Measurements from ENCODE around the gene CD37.
"Not testable (repeated sequence)": the region's sequence is repeated elsewhere in the genome, so short reads cannot be mapped to it uniquely, and the experiment has no call there.

Gene CD37

DNA sequence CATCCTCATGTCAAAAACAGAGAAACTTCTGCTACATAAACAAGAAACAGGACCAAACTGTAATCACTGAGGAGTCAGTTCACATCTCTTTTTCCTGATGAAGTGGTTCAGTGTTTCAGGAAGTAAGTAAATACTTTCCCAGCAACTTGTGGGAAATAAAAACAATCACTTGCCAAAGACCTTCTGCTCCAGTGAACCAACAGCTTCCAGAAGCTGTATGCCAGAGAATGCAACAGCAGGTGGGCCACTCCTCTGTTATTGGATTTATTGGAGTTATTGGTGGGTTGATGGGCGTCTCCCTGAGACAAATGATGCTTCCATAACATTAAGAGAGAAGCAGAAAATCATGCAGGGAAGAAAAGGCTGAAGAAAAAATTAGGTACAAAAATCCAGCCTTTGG lies 20.1 kb upstream of the CD37 start:
- H3K27ac Mint-ChIP-seq: no peak overlapping the region
- H3K27me3 Mint-ChIP-seq (ENCODE audit: low read depth): no peaks in the 10 kb centered on the region
- no peak overlapping the region for H3K4me3 Mint-ChIP-seq
- peaks cover 21% of the 10 kb centered on the region for H3K9me3 Mint-ChIP-seq
- peaks cover 49% of the 10 kb centered on the region for H3K36me3 Mint-ChIP-seq (ENCODE audit: low read depth)
- peaks cover 10% of the 10 kb centered on the region for H3K4me1 Mint-ChIP-seq
- TF ChIP-seq, protein P1, sequence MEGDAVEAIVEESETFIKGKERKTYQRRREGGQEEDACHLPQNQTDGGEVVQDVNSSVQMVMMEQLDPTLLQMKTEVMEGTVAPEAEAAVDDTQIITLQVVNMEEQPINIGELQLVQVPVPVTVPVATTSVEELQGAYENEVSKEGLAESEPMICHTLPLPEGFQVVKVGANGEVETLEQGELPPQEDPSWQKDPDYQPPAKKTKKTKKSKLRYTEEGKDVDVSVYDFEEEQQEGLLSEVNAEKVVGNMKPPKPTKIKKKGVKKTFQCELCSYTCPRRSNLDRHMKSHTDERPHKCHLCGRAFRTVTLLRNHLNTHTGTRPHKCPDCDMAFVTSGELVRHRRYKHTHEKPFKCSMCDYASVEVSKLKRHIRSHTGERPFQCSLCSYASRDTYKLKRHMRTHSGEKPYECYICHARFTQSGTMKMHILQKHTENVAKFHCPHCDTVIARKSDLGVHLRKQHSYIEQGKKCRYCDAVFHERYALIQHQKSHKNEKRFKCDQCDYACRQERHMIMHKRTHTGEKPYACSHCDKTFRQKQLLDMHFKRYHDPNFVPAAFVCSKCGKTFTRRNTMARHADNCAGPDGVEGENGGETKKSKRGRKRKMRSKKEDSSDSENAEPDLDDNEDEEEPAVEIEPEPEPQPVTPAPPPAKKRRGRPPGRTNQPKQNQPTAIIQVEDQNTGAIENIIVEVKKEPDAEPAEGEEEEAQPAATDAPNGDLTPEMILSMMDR (IDR thresholded peaks at IDR 0.05; ENCODE audit: unreplicated experiment in 3 of 3): no peak

DNA sequence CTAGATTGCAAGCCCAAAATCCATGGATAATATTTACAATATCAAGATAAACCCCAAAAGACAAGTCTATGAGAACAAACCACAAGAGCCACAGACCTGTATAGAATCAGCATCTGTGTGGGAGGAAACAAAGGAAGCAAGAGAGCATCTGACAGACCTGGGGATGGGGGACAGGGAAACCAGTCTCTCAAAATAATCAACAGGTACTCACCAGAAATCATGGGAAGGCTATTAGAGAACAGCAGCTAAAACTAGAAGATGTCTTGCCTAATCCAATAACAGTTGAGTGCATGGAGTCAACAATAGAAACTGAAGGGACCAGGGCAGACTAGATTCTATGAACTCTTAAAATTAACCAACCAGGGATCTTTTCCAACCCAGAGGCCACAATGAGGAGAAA lies 18.9 kb upstream of the CD37 start:
- Mint-ChIP-seq H3K4me1 (peaks cover 10% of the 10 kb centered on the region), H3K27me3 (ENCODE audit: low read depth) (no peaks in the 10 kb centered on the region), H3K36me3 (ENCODE audit: low read depth) (peaks cover 49% of the 10 kb centered on the region), H3K27ac (no peak overlapping the region), H3K4me3 (no peak overlapping the region), H3K9me3 (peaks cover 21% of the 10 kb centered on the region)
- TF ChIP-seq, protein P1 (IDR thresholded peaks at IDR 0.05; ENCODE audit: unreplicated experiment in 3 of 3): no peak

DNA sequence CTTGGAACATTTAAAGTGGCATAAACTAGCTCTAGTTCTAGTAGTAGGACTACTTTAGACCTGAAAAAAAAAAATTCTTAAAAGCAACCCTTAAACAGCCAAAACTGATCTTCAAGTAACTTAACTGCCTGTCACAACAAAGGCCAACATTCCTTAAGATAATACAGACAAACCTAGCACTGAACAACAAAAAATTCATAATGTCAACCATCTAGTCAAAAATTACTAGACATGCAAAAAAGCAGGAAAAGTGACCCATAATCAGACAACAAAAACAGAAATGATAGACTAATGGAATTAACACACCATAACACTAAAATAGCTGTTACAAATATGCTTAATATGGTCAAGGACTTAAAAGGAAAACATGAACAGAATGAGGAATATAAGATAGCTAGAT lies 16.9 kb upstream of the CD37 start:
- TF ChIP-seq, protein P1 (IDR thresholded peaks at IDR 0.05; ENCODE audit: unreplicated experiment in 3 of 3): no peak
- Mint-ChIP-seq H3K27ac (no peak overlapping the region), H3K36me3 (ENCODE audit: low read depth) (peaks cover 61% of the 10 kb centered on the region), H3K4me1 (peaks cover 10% of the 10 kb centered on the region), H3K4me3 (no peak overlapping the region), H3K27me3 (ENCODE audit: low read depth) (no peaks in the 10 kb centered on the region), H3K9me3 (peaks cover 31% of the 10 kb centered on the region)

DNA sequence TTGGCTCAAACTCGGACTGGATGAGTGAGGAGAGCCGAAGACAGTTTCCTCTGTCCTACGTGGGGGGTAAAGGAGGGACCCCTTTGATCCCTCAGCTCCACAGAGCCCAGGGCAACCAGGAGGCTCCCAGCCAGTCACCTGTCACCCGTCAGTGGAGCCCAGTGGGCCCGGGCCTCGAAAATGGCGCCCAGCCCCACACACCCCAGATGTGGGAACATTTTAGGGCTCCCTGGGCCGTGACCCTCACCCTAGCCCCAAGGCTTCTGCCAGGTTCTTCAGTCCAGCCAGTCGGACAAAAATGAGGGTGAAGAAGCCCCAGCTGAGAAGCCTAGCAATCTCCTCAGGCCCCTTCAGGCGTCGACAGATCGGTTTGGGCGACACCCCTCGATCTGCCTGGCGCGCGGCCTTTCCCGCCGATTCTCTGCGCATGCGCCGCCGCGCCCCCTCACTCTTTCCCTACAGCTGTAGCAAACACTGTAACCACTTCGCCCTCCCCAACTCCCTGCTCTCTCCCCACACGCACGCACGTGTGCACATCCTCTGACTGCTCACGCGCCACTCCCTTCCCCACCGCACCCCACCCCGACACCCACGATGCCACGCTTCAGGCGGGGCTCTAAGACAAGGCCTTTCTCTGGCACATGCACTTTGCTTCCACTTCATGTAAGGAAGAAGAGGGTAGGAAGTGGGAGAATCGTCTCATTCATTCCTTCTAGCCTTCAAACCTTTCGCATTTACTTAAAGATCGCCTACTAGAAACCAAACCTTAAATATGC lies 10.2 kb upstream of the CD37 start, which contains the start of gene SLC6A16:
SLC6A16 (minus strand) TSS at position 391 of the 776 bp plus-strand sequence. CDS start 13,844 bp downstream, outside the sequence.
- Mint-ChIP-seq H3K4me3 (no peak within 1 kb of the TSS), H3K9me3 (peaks cover 12% of the 10 kb centered on the region)

DNA sequence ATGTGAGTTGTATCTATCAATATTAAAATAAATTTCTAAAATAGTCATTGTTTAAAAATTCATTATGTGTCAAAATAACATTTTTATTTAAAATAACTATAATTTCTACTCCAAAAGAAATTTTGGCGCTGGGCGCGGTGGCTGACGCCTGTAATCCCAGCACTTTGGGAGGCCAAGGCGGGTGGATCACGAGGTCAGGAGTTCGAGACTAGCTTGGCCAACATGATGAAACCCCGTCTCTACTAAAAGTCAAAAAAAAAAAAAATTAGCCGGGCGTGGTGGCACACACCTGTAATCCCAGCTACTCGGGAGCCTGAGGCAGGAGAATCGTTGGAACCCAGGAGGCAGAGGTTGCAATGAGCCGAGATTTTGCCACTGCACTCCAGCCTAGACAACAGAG lies 9.4 kb upstream of the CD37 start:
- Mint-ChIP-seq H3K9me3 (peaks cover 12% of the 10 kb centered on the region), H3K36me3 (ENCODE audit: low read depth) (peaks cover 59% of the 10 kb centered on the region)
- H3K4me3 Mint-ChIP-seq; H3K4me1 Mint-ChIP-seq; H3K27me3 Mint-ChIP-seq (ENCODE audit: low read depth); H3K27ac Mint-ChIP-seq: not testable (repeated sequence)

More for the DNA sequence above, 10.2 kb upstream of the CD37 start, which contains the start of gene SLC6A16:
- TF ChIP-seq, protein P1 (IDR thresholded peaks at IDR 0.05; ENCODE audit: unreplicated experiment in 3 of 3): no peak
- Mint-ChIP-seq H3K36me3 (ENCODE audit: low read depth) (peaks cover 61% of the 10 kb centered on the region), H3K27me3 (ENCODE audit: low read depth) (no peaks in the 10 kb centered on the region), H3K27ac (no peak within 1 kb of the TSS), H3K4me1 (no peaks in the 10 kb centered on the region)

DNA sequence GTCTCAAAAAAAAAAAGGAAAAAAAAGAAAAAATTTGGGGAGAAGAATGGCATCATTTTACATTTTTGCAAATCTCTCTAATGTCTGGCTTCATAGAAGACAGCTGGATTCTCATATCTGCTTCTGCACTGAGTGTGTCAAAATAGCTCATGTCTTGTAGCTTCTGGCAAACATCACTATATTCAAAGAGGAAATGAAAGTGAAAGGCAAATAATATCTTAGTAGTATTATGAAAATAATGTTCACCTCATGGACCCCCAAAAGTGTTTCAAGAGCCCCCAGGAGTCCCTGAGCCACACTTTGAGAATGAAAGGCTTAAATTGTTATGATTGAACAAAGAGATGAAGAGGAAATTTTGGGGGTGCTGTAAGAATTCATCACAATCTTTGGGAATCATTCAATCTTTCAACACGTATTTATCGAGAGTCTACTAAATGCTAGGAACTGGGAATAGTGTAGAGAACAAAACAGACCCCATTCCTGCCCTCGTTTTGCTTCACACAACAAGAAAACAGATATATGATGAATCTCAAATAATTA lies 9.0 kb upstream of the CD37 start:
- Mint-ChIP-seq H3K27me3 (ENCODE audit: low read depth) (no peaks in the 10 kb centered on the region), H3K27ac (no peak overlapping the region), H3K4me1 (no peaks in the 10 kb centered on the region), H3K36me3 (ENCODE audit: low read depth) (peaks cover 54% of the 10 kb centered on the region), H3K9me3 (peaks cover 12% of the 10 kb centered on the region), H3K4me3 (no peak overlapping the region)
- TF ChIP-seq, protein P1 (IDR thresholded peaks at IDR 0.05; ENCODE audit: unreplicated experiment in 3 of 3): no peak

Measured in nephron (organoid).